Right lobe of liver (tissue), 4 donors: ENCODE measurements around the gene PDSS1.

ENCODE experiments used
- CTCF ChIP-seq, 4 donors: fragments of 200-600 bp in 3 of 4; fragments of 450-650 bp in 1 of 4; IDR thresholded peaks; one replicate each; pipeline versions ENCODE4 v1.5.1 to v1.8.0; 2016 to 2022; ENCODE audit warnings: antibody characterized with exemption in 4 of 4, mild to moderate bottlenecking in 2 of 4
- POLR2A ChIP-seq: fragments of 450-650 bp; IDR thresholded peaks from one replicate; pipeline ENCODE4 v1.6.1; 2017; ENCODE audit warnings: antibody characterized with exemption, mild to moderate bottlenecking
- donor health status: DM: no; HTN: no; CAD: no.
- donor health status: DM: no; HTN: no; CAD: no.
- donor health status: DM: no; HTN: yes; CAD: no.

- TF ChIP-seq POLR2A (no peak), CTCF (IDR thresholded peaks at IDR 0.05) (no peak)
Observed at GRCh38 chr10:26780793-26781601, 83.5 kb downstream of the PDSS1 start.
